Hepatocyte (in vitro differentiated cells): ENCODE data around the gene PVR.

Experiments
- EZH2 ChIP-seq: fragments of 200-600 bp; sonication (generic); IDR thresholded peaks from 2 replicates; pipeline ENCODE4 v1.6.1; 2016; ENCODE audit warnings: antibody characterized with exemption, mild to moderate bottlenecking, borderline replicate concordance
- EZH2phosphoT487 ChIP-seq: fragments of 200-600 bp; sonication (generic); IDR thresholded peaks from one replicate; pipeline ENCODE4 v1.6.1; 2018; ENCODE audit warnings: antibody characterized with exemption, mild to moderate bottlenecking, low read depth, moderate library complexity; ENCODE audit not compliant: unreplicated experiment, severe bottlenecking
- TF ChIP-seq, protein P1 (sequence below): fragments of 200-600 bp; sonication (generic); IDR thresholded peaks from 2 replicates; pipeline ENCODE4 v1.5.1; 2016; ENCODE audit warnings: antibody characterized with exemption, mild to moderate bottlenecking; ENCODE audit not compliant: poor library complexity

GRCh38 chr19:44694184-44694579, 50.5 kb downstream of the PVR start:
- TF ChIP-seq, protein P1, sequence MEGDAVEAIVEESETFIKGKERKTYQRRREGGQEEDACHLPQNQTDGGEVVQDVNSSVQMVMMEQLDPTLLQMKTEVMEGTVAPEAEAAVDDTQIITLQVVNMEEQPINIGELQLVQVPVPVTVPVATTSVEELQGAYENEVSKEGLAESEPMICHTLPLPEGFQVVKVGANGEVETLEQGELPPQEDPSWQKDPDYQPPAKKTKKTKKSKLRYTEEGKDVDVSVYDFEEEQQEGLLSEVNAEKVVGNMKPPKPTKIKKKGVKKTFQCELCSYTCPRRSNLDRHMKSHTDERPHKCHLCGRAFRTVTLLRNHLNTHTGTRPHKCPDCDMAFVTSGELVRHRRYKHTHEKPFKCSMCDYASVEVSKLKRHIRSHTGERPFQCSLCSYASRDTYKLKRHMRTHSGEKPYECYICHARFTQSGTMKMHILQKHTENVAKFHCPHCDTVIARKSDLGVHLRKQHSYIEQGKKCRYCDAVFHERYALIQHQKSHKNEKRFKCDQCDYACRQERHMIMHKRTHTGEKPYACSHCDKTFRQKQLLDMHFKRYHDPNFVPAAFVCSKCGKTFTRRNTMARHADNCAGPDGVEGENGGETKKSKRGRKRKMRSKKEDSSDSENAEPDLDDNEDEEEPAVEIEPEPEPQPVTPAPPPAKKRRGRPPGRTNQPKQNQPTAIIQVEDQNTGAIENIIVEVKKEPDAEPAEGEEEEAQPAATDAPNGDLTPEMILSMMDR = peak; percentile 16
- no peak for TF ChIP-seq EZH2
- no peak for TF ChIP-seq EZH2phosphoT487
